ENCODE results near the gene PCDHB1.

- TF ChIP-seq CTCF (IDR thresholded peaks at IDR 0.05) (no peak), POLR2A (IDR thresholded peaks at IDR 0.05) (no peak)
Observed at GRCh38 chr5:141003791-141004611, 47.2 kb upstream of the PCDHB1 start.
